ENCODE data around the gene ZNF624. TPM values are rescaled to one million over a fixed set of nuclear protein-coding genes. Genes with fewer than 3 reads are reported as not detected.

ZNF624 gene
- total RNA-seq, 6 experiments from 2014 or later = 0.55 to 1.2 (median 0.89) TPM

DNA sequence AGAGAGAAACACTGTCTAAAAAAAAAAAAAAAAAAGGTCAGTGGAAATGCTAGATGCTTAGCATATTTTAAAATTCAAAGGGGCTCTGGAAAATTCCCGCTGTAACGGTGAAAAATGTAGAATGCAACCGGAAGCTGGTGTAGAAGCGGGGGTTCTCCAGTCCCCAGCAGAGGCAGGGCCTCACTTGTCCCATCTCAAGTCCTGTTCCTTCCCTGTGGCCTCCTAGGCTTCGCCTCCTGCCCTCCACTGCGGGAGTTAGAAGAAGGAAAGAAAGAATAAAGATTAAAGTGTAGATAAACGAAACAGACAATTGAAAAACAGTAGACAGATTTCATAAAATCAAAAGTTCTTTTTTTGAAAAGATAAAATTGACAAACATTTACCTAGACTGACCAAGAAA lies 69.9 kb downstream of the ZNF624 start:
- H3K4me3 ChIP-seq = no peak overlapping the region
- 48% methylated on average over 7 of the region's 7 CpGs for WGBS (ENCODE audit: insufficient coverage, low coverage, low lambda C conversion rate, missing lambda C conversion rate)
- ATAC-seq (no peak), DNase-seq (no peak)
- peaks cover 0 to 14% (median 0%) of the 10 kb centered on the region in 4 donors for H3K4me1 ChIP-seq
- no peaks in the 10 kb centered on the region for H3K9me3 ChIP-seq
- no peaks in the 10 kb centered on the region for H3K36me3 ChIP-seq
- TF ChIP-seq CTCF (IDR thresholded peaks at IDR 0.05) = no peak
- no peak for TF ChIP-seq POLR2A (IDR thresholded peaks at IDR 0.05)
- no peak overlapping the region for H3K27ac ChIP-seq
- intact Hi-C loops (cut with DNase I) = no loop called here
- no peaks in the 10 kb centered on the region for H3K27me3 ChIP-seq

DNA sequence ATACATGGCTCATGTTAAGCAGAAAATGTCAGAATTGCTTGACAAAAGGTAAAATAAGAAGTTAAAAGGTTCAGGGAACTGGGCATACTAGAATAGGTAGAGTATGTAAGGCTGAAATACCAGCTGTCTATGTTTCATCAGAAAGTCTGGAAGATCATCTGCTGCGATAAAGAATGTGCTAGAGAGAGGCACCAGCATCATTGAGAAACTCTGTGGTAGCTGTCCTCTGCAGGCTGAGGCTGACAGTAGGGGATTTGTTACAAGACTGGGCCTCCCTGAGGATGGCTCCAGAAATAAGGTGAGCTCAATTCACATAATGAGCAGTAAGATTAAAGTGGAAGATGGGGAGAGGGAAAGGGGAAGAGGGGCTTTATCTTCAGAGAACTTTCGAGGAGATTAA lies 80.2 kb downstream of the ZNF624 start:
- Histone ChIP-seq H3K4me3 (no peak overlapping the region), H3K27me3 (peaks cover 0 to 6% of the 10 kb centered on the region in 2 donors), H3K9me3 (no peaks in the 10 kb centered on the region), H3K27ac (no peak overlapping the region), H3K36me3 (no peaks in the 10 kb centered on the region), H3K4me1 (no peaks in the 10 kb centered on the region)
- intact Hi-C loops (cut with DNase I) = no loop called here
- TF ChIP-seq POLR2A (IDR thresholded peaks at IDR 0.05) (no peak), CTCF (IDR thresholded peaks at IDR 0.05) (no peak)
- 57% methylated on average over 2 of the region's 2 CpGs for WGBS (ENCODE audit: insufficient coverage, low coverage, low lambda C conversion rate, missing lambda C conversion rate)
- no peak for ATAC-seq
- no peak for DNase-seq

Small RNA genes lying within 50 kb of the gene (small RNA-seq; reads per million reads assigned to genes)
- 0 reads per million in 2 experiments for gene RNU6-405P

Other genes with a start within 250 kb of the ZNF624 start
- 1 to 10 TPM; 3.3 to 8.2 (median 4.8) TPM for gene TRPV2, start 238.3 kb downstream of the ZNF624 start, total RNA-seq
- gene LRRC75A, start 161.7 kb downstream of the ZNF624 start, total RNA-seq = under 1 TPM; 0.12 to 0.62 (median 0.22) TPM
- under 1 TPM; 0.19 to 0.55 (median 0.42) TPM for gene ZNF287, start 84.6 kb downstream of the ZNF624 start, total RNA-seq
- gene CCDC144A, start 36.4 kb upstream of the ZNF624 start, total RNA-seq = 1 to 10 TPM in 1 of 6 experiments, under 1 TPM in 5; 0.02 to 1.4 (median 0.28) TPM